GM23338 (cell line): ENCODE data around the gene ARRDC1. TPM values are rescaled to one million over a fixed set of nuclear protein-coding genes. Genes with fewer than 3 reads are reported as not detected.
A peak's percentile ranks its signal among the peaks of the same experiment; 100 is the strongest.

Experiments used
- ATAC-seq: fragments of 200-7000 bp; cut with Tn5 transposase; 3 replicates; pipeline ENCODE4 v1.9.1; 2020
- DNase-seq: peaks from one replicate; pipeline ENCODE4 v3.0.0-alpha.2; 2015; ENCODE audit warnings: low spot score
- H2AFZ ChIP-seq: fragments of 200-600 bp; sonication (generic); 2 replicates; pipeline ENCODE4 v1.8.0; 2016; ENCODE audit warnings: antibody characterized with exemption, mild to moderate bottlenecking, moderate library complexity
- H3F3A ChIP-seq: fragments of 200-600 bp; sonication (generic); replicated peaks from 2 replicates; pipeline ENCODE4 v1.8.0; 2017; ENCODE audit warnings: antibody characterized with exemption, mixed run types, low read depth
- H3K27ac ChIP-seq: fragments of 200-600 bp; sonication (generic); 2 replicates; pipeline ENCODE4 v1.6.1; 2016; ENCODE audit warnings: low read depth
- H3K27me3 ChIP-seq: fragments of 200-600 bp; sonication (generic); 2 replicates; pipeline ENCODE4 v1.8.0; 2016; ENCODE audit warnings: mild to moderate bottlenecking, mixed run types, moderate library complexity; ENCODE audit not compliant: insufficient read depth
- H3K36me3 ChIP-seq: fragments of 200-600 bp; sonication (generic); 2 replicates; pipeline ENCODE4 v1.8.0; 2016; ENCODE audit warnings: mild to moderate bottlenecking; ENCODE audit not compliant: insufficient read depth
- H3K4me1 ChIP-seq: fragments of 200-600 bp; sonication (generic); 2 replicates; pipeline ENCODE4 v1.8.0; 2016; ENCODE audit warnings: mild to moderate bottlenecking, moderate library complexity; ENCODE audit not compliant: insufficient read depth
- H3K4me2 ChIP-seq: fragments of 200-600 bp; sonication (generic); 2 replicates; pipeline ENCODE4 v1.7.1; 2017; ENCODE audit warnings: mixed run types
- H3K4me3 ChIP-seq: fragments of 200-600 bp; sonication (generic); 2 replicates; pipeline ENCODE4 v1.6.1; 2016; ENCODE audit warnings: mixed run types
- H3K79me2 ChIP-seq: fragments of 200-600 bp; sonication (generic); replicated peaks from 2 replicates; pipeline ENCODE4 v1.8.0; 2017; ENCODE audit warnings: mild to moderate bottlenecking; ENCODE audit not compliant: insufficient read depth
- H3K9me2 ChIP-seq: fragments of 200-600 bp; sonication (generic); 2 replicates; pipeline ENCODE4 v1.8.0; 2017; ENCODE audit not compliant: insufficient read depth
- H4K20me1 ChIP-seq: fragments of 200-600 bp; sonication (generic); replicated peaks from 2 replicates; pipeline ENCODE4 v1.8.0; 2017; ENCODE audit warnings: mild to moderate bottlenecking; ENCODE audit not compliant: insufficient read depth
- H3K27ac Mint-ChIP-seq: 2 replicates; pipeline ENCODE4 v1.8.0; 2020; ENCODE audit warnings: inconsistent platforms, mild to moderate bottlenecking, moderate library complexity, mixed read lengths
- H3K27me3 Mint-ChIP-seq: 3 replicates; pipeline ENCODE4 v1.8.0; 2022; ENCODE audit warnings: low read depth, mild to moderate bottlenecking, moderate library complexity, mixed read lengths, inconsistent platforms; ENCODE audit not compliant: insufficient read depth, poor library complexity
- H3K36me3 Mint-ChIP-seq: 3 replicates; pipeline ENCODE4 v1.8.0; 2021; ENCODE audit warnings: low read depth, mild to moderate bottlenecking, inconsistent platforms, moderate library complexity, mixed read lengths
- H3K4me1 Mint-ChIP-seq: 3 replicates; pipeline ENCODE4 v1.8.0; 2020; ENCODE audit warnings: mild to moderate bottlenecking, inconsistent platforms, mixed read lengths
- H3K4me3 Mint-ChIP-seq: 3 replicates; pipeline ENCODE4 v1.8.0; 2021; ENCODE audit warnings: moderate library complexity, mild to moderate bottlenecking, inconsistent platforms, mixed read lengths
- H3K9me3 Mint-ChIP-seq: 3 replicates; pipeline ENCODE4 v1.8.0; 2020; ENCODE audit warnings: moderate library complexity, mild to moderate bottlenecking, inconsistent platforms, mixed read lengths
- CREB1 ChIP-seq: fragments of 250-450 bp; sonication (Bioruptor Pico); IDR thresholded peaks from 2 replicates; pipeline ENCODE4 v1.5.0; 2020; ENCODE audit warnings: low read depth, mild to moderate bottlenecking, moderate library complexity
- CTCF ChIP-seq, 2 experiments: fragments of 200-600 bp in 1 of 2; sonication (generic) in 1 of 2; conservative IDR thresholded peaks; 2 replicates each; pipeline versions ENCODE4 v1.5.1 to v1.6.1; 2016 to 2017; ENCODE audit warnings: antibody characterized with exemption in 2 of 2, low read depth in 2 of 2, mild to moderate bottlenecking in 2 of 2, moderate library complexity in 1 of 2
- ETS1 ChIP-seq: IDR thresholded peaks from 2 replicates; pipeline ENCODE4 v1.6.1; 2016; ENCODE audit warnings: antibody characterized with exemption
- EZH2 ChIP-seq: fragments of 200-600 bp; sonication (generic); IDR thresholded peaks from one replicate; pipeline ENCODE4 v1.8.0; 2017; ENCODE audit warnings: antibody characterized with exemption, mild to moderate bottlenecking, low read depth; ENCODE audit not compliant: unreplicated experiment
- REST ChIP-seq: IDR thresholded peaks from one replicate; pipeline ENCODE4 v1.6.1; 2018; ENCODE audit warnings: antibody characterized with exemption; ENCODE audit not compliant: unreplicated experiment
- STAT1 ChIP-seq: IDR thresholded peaks from one replicate; pipeline ENCODE4 v1.6.1; 2016; ENCODE audit warnings: antibody characterized with exemption; ENCODE audit not compliant: unreplicated experiment
- ZNF114 ChIP-seq: fragments of 250-450 bp; sonication (Bioruptor Pico); IDR thresholded peaks from 2 replicates; pipeline ENCODE4 v1.5.0; 2020; ENCODE audit warnings: mild to moderate bottlenecking, moderate library complexity
- ZNF331 ChIP-seq: fragments of 250-450 bp; sonication (Bioruptor Pico); IDR thresholded peaks from 2 replicates; pipeline ENCODE4 v1.5.0; 2020; ENCODE audit warnings: low read depth, mild to moderate bottlenecking, moderate library complexity
- polyA plus RNA-seq: library from polyadenylated mRNA; unstranded; fragments of >200 nt; fragmentation: Nextera tagmentation; extraction: Ambion mirVana; gene quantifications from 2 replicates; pipeline ENCODE4 v1.2.1, GENCODE V29; 2016
- total RNA-seq: library from RNA; depleted of rRNA; stranded (reverse); fragments of >200 nt; shearing (Covaris generic); gene quantifications from 2 replicates; pipeline ENCODE4 v1.2.3, GENCODE V29; 2014

ARRDC1 gene
- total and polyA plus RNA-seq, 2 experiments from 2014 or later, result 36.6 to 63.8 TPM

GRCh38 chr9:137590123-137590468, 15.4 kb upstream of the ARRDC1 start:
- H3K27me3 ChIP-seq, result no peaks in the 10 kb centered on the region
- Mint-ChIP-seq H3K4me3 (no peak overlapping the region; the same call in 2 of the 3 replicates), H3K27ac (no peak overlapping the region), H3K36me3 (peaks cover 39% of the 10 kb centered on the region), H3K4me1 (peaks cover 5% of the 10 kb centered on the region; the same call in 2 of the 3 replicates), H3K9me3 (peaks cover 2% of the 10 kb centered on the region; the same call in 1 of the 3 replicates), H3K27me3 (peaks cover 15% of the 10 kb centered on the region)
- no peak overlapping the region for H3K4me2 ChIP-seq
- H3K4me1 ChIP-seq, result peaks cover 9% of the 10 kb centered on the region
- H4K20me1 ChIP-seq, result peaks cover 14% of the 10 kb centered on the region; the same call in 1 of the 2 replicates
- no peak overlapping the region for H2AFZ ChIP-seq
- TF ChIP-seq CREB1 (CRISPR knock-in tag) (no peak), REST (no peak), EZH2 (no peak), ZNF331 (CRISPR knock-in tag) (no peak), CTCF (conservative IDR thresholded peaks at IDR 0.05; ENCODE audit: low read depth in 2 of 2) (no peak), ETS1 (no peak), ZNF114 (no peak), STAT1 (no peak)
- H3K79me2 ChIP-seq, result peaks cover 17% of the 10 kb centered on the region
- DNase-seq (peak; percentile 30), ATAC-seq (no peak)
- no peaks in the 10 kb centered on the region for H3K9me2 ChIP-seq
- H3K36me3 ChIP-seq, result peaks cover 15% of the 10 kb centered on the region
- peak overlapping the region; percentile 79; the same call in 1 of the 2 replicates for H3K4me3 ChIP-seq
- no peak overlapping the region for H3K27ac ChIP-seq
- 0 out of 2 replicates have a peak, but pooled peaks cover 7% of the 10 kb centered on the region for H3F3A ChIP-seq
